OCI-LY7 (cell line): ENCODE results near the gene CELF4. TPM values are rescaled to one million over a fixed set of nuclear protein-coding genes. Genes with fewer than 3 reads are reported as not detected.

ENCODE experiments used
- BruUV-seq: library from RNA; stranded (reverse); fragments of 400-500 nt; replicated peaks from 2 replicates; lab custom pipeline; 2021; lab: Mats Ljungman, UMichigan
- CTCF ChIA-PET: fragments of 300-600 bp; sonication (Branson Sonifier 250); formaldehyde crosslinking; loops from one replicate; lab custom pipeline; 2022; ENCODE audit warnings: antibody characterized with exemption; ENCODE audit not compliant: unreplicated experiment; lab: Charles Lee
- POLR2A ChIA-PET: fragments of 300-600 bp; sonication (Branson Sonifier 250); formaldehyde crosslinking; loops from one replicate; lab custom pipeline; 2022; ENCODE audit warnings: antibody characterized with exemption; lab: Charles Lee
- DNase-seq: peaks from one replicate; pipeline ENCODE4 v3.0.0-alpha.2; 2015; ENCODE audit warnings: low spot score
- H2AFZ ChIP-seq: fragments of 200-600 bp; sonication (generic), shearing (Covaris generic); 2 replicates; pipeline ENCODE4 v1.6.1; 2014; ENCODE audit warnings: mild to moderate bottlenecking, antibody characterized with exemption, low read length, moderate library complexity
- H3K27ac ChIP-seq: fragments of 200-600 bp; sonication (generic); 2 replicates; pipeline ENCODE4 v1.5.1; 2014; ENCODE audit warnings: mixed run types, low read depth, mild to moderate bottlenecking, moderate library complexity, low read length, inconsistent platforms; ENCODE audit not compliant: poor library complexity, severe bottlenecking
- H3K36me3 ChIP-seq: fragments of 200-600 bp; sonication (generic); 2 replicates; pipeline ENCODE4 v1.6.1; 2014; ENCODE audit warnings: mild to moderate bottlenecking, antibody characterized with exemption, low read length, moderate library complexity, mixed read lengths; ENCODE audit not compliant: insufficient read depth
- H3K4me1 ChIP-seq: fragments of 200-600 bp; sonication (generic); 2 replicates; pipeline ENCODE4 v1.5.1; 2014; ENCODE audit warnings: mild to moderate bottlenecking, low read length; ENCODE audit not compliant: insufficient read depth, poor library complexity, severe bottlenecking
- H3K4me2 ChIP-seq: fragments of 200-600 bp; sonication (generic); 2 replicates; pipeline ENCODE4 v1.6.1; 2014; ENCODE audit warnings: mild to moderate bottlenecking, low read length
- H3K4me3 ChIP-seq: fragments of 200-600 bp; sonication (generic); 2 replicates; pipeline ENCODE4 v1.5.1; 2014; ENCODE audit warnings: mild to moderate bottlenecking, low read depth, low read length; ENCODE audit not compliant: poor library complexity, severe bottlenecking
- H3K79me2 ChIP-seq: fragments of 200-600 bp; sonication (generic); 2 replicates; pipeline ENCODE4 v1.6.1; 2016; ENCODE audit warnings: low read depth, mild to moderate bottlenecking, low read length, moderate library complexity, mixed read lengths; ENCODE audit not compliant: insufficient read depth
- H3K9me2 ChIP-seq: fragments of 200-600 bp; sonication (generic); 2 replicates; pipeline ENCODE4 v1.6.1; 2016; ENCODE audit warnings: mild to moderate bottlenecking, low read length, mixed read lengths; ENCODE audit not compliant: insufficient read depth
- H3K9me3 ChIP-seq: fragments of 200-600 bp; sonication (generic); 2 replicates; pipeline ENCODE4 v1.6.1; 2014; ENCODE audit warnings: mild to moderate bottlenecking, mixed run types, low read length, mixed read lengths
- H4K20me1 ChIP-seq: fragments of 200-600 bp; sonication (generic); 2 replicates; pipeline ENCODE4 v1.6.1; 2014; ENCODE audit warnings: mild to moderate bottlenecking, antibody characterized with exemption, low read length, moderate library complexity, mixed read lengths; ENCODE audit not compliant: insufficient read depth
- CTCF ChIP-seq: fragments of 200-600 bp; sonication (generic); conservative IDR thresholded peaks from 2 replicates; pipeline ENCODE4 v1.5.1; 2014; ENCODE audit warnings: mild to moderate bottlenecking, antibody characterized with exemption, low read length, moderate library complexity, mixed read lengths
- EZH2phosphoT487 ChIP-seq: fragments of 200-600 bp; sonication (generic); IDR thresholded peaks from 2 replicates; pipeline ENCODE4 v1.6.1; 2018; ENCODE audit warnings: low read depth, borderline replicate concordance, mild to moderate bottlenecking, mixed run types, antibody characterized with exemption, low read length, moderate library complexity, mixed read lengths
- intact Hi-C: fragments of 100-400 bp; cut with micrococcal nuclease; formaldehyde crosslinking; loops from one replicate; pipeline ENCODE4 v1.10.0; 2022; ENCODE audit not compliant: unreplicated experiment
- total RNA-seq, 2 experiments: library from RNA; depleted of rRNA in 1 of 2; stranded (reverse); fragments of >200 nt in 1 of 2; shearing (Covaris generic) in 1 of 2; gene quantifications; 2 replicates each; pipeline ENCODE4 v1.2.3, GENCODE V29; 2014 to 2022

CELF4 gene
- total RNA-seq, 2 experiments from 2014 or later, result not detected

DNA sequence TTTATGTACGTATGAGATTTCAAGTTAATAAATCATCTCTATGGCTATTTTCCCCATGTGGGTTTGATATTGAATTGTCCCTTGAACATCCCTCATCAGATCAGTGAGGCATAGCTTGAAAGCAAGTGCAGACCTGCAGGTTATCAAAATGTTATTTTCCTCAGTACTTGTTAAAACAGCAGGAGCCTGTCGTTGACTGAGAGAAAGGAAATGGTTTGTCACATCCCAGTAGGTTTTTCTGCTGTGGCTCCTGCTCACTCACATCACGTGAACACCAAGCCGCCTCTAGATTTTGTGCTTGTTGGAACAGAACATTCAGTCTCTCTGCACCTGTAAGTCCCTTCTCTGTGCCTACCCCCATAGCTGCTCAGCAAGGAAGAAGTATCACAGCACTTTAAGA lies 340.3 kb downstream of the CELF4 start:
- H3K4me3 ChIP-seq, result no peak overlapping the region
- no peak for DNase-seq
- CTCF ChIA-PET, result no interaction called here
- H3K36me3 ChIP-seq, result no peaks in the 10 kb centered on the region
- no peaks in the 10 kb centered on the region for H3K79me2 ChIP-seq
- BruUV-seq, result no TSS peak
- no peak overlapping the region for H3K4me2 ChIP-seq
- H3K27ac ChIP-seq, result no peak overlapping the region
- no peaks in the 10 kb centered on the region for H3K4me1 ChIP-seq
- POLR2A ChIA-PET, result no interaction called here
- H3K9me2 ChIP-seq, result no peaks in the 10 kb centered on the region
- H3K9me3 ChIP-seq, result no peaks in the 10 kb centered on the region
- no peaks in the 10 kb centered on the region for H4K20me1 ChIP-seq
- no peak for TF ChIP-seq CTCF
- TF ChIP-seq EZH2phosphoT487, result no peak
- H2AFZ ChIP-seq, result no peak overlapping the region
- intact Hi-C loops, result no loop called here

- ChIA-PET CTCF (no interaction called here), POLR2A (no interaction called here)
- Histone ChIP-seq H3K4me3 (no peak overlapping the region), H3K36me3 (no peaks in the 10 kb centered on the region), H3K4me2 (no peak overlapping the region), H3K4me1 (no peaks in the 10 kb centered on the region), H2AFZ (no peak overlapping the region), H3K27ac (no peak overlapping the region), H4K20me1 (no peaks in the 10 kb centered on the region), H3K9me2 (no peaks in the 10 kb centered on the region), H3K9me3 (no peaks in the 10 kb centered on the region), H3K79me2 (no peaks in the 10 kb centered on the region)
- intact Hi-C loops, result no loop called here
- BruUV-seq, result no TSS peak
- no peak for DNase-seq
- TF ChIP-seq EZH2phosphoT487 (no peak), CTCF (no peak)
These were observed 342.6 kb downstream of the CELF4 start for GRCh38 chr18:37222999-37223378.

- Histone ChIP-seq H3K9me2 (no peaks in the 10 kb centered on the region), H3K4me2 (no peak overlapping the region), H3K4me3 (no peak overlapping the region), H3K36me3 (no peaks in the 10 kb centered on the region), H4K20me1 (no peaks in the 10 kb centered on the region), H3K9me3 (no peaks in the 10 kb centered on the region), H3K27ac (no peak overlapping the region), H3K79me2 (no peaks in the 10 kb centered on the region), H2AFZ (no peak overlapping the region), H3K4me1 (no peaks in the 10 kb centered on the region)
- BruUV-seq, result no TSS peak
- ChIA-PET POLR2A (no interaction called here), CTCF (no interaction called here)
- DNase-seq, result no peak
- intact Hi-C loops, result no loop called here
- TF ChIP-seq CTCF (no peak), EZH2phosphoT487 (no peak)
These were observed 343.1 kb downstream of the CELF4 start for GRCh38 chr18:37222354-37222998.
